Suprapubic skin (tissue), 3 donors: ENCODE measurements around the gene NSMF.

Experiments used
- CTCF ChIP-seq, 2 donors: fragments of 200-600 bp in 1 of 2; fragments of 450-650 bp in 1 of 2; sonication (generic) in 1 of 2; IDR thresholded peaks; one replicate each; pipeline ENCODE4 v1.5.1; 2016 to 2019; ENCODE audit warnings: antibody characterized with exemption in 2 of 2, mild to moderate bottlenecking in 1 of 2, moderate library complexity in 1 of 2
- POLR2A ChIP-seq, 2 donors: fragments of 450-650 bp; IDR thresholded peaks; one replicate each; pipeline ENCODE4 v1.6.1; 2017; ENCODE audit warnings: antibody characterized with exemption in 2 of 2, mild to moderate bottlenecking in 2 of 2, moderate library complexity in 2 of 2

DNA sequence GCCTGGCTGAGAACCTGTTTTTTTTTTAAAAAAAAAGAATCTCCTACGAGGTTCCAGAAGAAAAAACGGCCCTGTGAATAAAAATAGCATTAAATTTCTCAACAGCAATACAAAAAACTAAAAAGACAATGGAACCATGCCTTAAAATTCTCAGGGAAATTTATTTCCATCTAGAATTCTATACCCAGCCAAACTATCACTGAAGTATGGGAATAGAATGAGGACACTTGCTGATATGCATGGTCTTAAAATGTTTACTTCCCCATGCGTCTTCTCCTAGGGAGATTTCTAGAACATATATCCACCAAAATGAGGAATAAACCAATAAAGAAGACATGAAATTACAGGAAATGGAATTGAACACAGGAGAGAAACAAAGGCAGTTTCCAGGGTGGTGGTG lies 16.5 kb upstream of the NSMF start:
- no peak for TF ChIP-seq CTCF (IDR thresholded peaks at IDR 0.05)
- no peak for TF ChIP-seq POLR2A (IDR thresholded peaks at IDR 0.05)
